ENCODE results near the gene UNCX.

The UNCX gene

DNA sequence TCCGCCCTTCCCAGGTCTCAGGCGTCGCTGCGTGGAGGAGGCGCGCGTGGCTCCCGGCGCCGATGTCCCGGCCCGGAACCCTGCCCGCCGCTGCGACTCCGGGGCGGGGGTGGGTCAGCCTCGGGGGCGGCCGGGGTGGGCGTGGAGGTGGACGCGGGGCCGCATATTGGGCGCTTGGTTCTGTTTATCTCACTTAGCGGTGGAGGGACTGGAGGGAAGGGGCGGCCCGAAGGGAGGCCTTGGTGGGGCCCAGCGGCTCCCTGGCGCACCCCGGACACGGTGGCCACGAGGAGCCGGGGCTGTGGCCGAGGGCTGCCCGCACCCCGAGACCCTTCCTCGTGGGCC lies 8.6 kb downstream of the UNCX start:
- no peaks in the 10 kb centered on the region for H3K36me3 ChIP-seq (ENCODE audit: low read length)
- no peak overlapping the region for H2AFZ ChIP-seq (ENCODE audit: low read depth, low read length, severe bottlenecking)
- H3K27me3 ChIP-seq (ENCODE audit: low read length), result no peaks in the 10 kb centered on the region; the same call in 1 of the 2 replicates
- H3K9me3 ChIP-seq (ENCODE audit: insufficient read depth, low read length), result no peaks in the 10 kb centered on the region
- H4K20me1 ChIP-seq (ENCODE audit: low read depth, low read length), result no peaks in the 10 kb centered on the region
- no peaks in the 10 kb centered on the region for H3K9me2 ChIP-seq (replicated peaks; ENCODE audit: insufficient read depth, low read length)
- H3K4me2 ChIP-seq (ENCODE audit: low read depth, low read length, poor library complexity, severe bottlenecking), result no peak overlapping the region
- H3K4me3 ChIP-seq (ENCODE audit: insufficient read depth, low read length, poor library complexity, severe bottlenecking), result no peak overlapping the region
- no peaks in the 10 kb centered on the region for H3F3A ChIP-seq (ENCODE audit: insufficient read depth)
- TF ChIP-seq, protein P1, sequence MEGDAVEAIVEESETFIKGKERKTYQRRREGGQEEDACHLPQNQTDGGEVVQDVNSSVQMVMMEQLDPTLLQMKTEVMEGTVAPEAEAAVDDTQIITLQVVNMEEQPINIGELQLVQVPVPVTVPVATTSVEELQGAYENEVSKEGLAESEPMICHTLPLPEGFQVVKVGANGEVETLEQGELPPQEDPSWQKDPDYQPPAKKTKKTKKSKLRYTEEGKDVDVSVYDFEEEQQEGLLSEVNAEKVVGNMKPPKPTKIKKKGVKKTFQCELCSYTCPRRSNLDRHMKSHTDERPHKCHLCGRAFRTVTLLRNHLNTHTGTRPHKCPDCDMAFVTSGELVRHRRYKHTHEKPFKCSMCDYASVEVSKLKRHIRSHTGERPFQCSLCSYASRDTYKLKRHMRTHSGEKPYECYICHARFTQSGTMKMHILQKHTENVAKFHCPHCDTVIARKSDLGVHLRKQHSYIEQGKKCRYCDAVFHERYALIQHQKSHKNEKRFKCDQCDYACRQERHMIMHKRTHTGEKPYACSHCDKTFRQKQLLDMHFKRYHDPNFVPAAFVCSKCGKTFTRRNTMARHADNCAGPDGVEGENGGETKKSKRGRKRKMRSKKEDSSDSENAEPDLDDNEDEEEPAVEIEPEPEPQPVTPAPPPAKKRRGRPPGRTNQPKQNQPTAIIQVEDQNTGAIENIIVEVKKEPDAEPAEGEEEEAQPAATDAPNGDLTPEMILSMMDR (IDR thresholded peaks at IDR 0.05; ENCODE audit: insufficient read depth, low read length, poor library complexity, severe bottlenecking), result no peak
- no peak for TF ChIP-seq EZH2phosphoT487 (conservative IDR thresholded peaks at IDR 0.05; ENCODE audit: low read length)
- no peak overlapping the region for H3K27ac ChIP-seq (ENCODE audit: low read depth, low read length)
- H3K79me2 ChIP-seq (ENCODE audit: insufficient read depth, low read length), result no peaks in the 10 kb centered on the region
- H3K9ac ChIP-seq (ENCODE audit: low read length), result no peak overlapping the region

DNA sequence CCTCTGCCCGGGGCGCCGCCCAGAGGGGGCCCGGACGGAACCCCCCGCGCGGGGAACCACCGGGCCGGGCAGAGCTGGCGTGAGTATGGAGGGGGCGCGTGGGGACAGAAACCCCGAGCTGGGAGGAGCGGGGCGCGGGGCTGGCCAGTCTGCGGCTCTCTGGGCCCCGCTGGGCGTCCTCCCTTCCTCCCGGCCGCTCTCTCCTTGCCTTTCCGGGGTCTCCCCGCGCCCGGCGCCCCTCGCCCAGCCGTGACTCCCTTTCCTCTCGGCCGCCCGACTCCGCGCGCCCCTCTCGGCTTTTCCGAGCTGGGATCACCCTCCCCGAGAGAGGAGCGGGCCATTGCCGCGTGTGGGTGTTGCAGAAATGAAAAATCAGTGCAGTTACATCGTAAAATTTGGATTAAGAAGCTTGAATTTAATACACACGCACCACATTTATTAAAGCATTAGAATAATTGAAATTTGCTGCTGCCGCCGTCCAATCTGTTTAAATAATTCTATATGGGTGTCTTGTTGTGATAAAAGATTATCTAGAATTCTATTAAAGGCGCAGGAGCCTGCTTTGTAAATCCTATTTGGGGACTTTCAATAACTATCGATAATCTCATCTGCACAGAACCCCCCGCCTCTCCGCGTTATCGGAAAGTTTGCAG lies 9.1 kb downstream of the UNCX start:
- TF ChIP-seq EZH2phosphoT487 (conservative IDR thresholded peaks at IDR 0.05; ENCODE audit: low read length), result no peak
- TF ChIP-seq, protein P1 (IDR thresholded peaks at IDR 0.05; ENCODE audit: insufficient read depth, low read length, poor library complexity, severe bottlenecking), result no peak
- no peaks in the 10 kb centered on the region for H3K36me3 ChIP-seq (ENCODE audit: low read length)
- no peak overlapping the region for H3K4me3 ChIP-seq (ENCODE audit: insufficient read depth, low read length, poor library complexity, severe bottlenecking)
- H3K9ac ChIP-seq (ENCODE audit: low read length), result no peak overlapping the region
- H3K9me2 ChIP-seq (replicated peaks; ENCODE audit: insufficient read depth, low read length), result no peaks in the 10 kb centered on the region
- H3F3A ChIP-seq (ENCODE audit: insufficient read depth), result no peaks in the 10 kb centered on the region
- H3K79me2 ChIP-seq (ENCODE audit: insufficient read depth, low read length), result no peaks in the 10 kb centered on the region
- no peak overlapping the region for H2AFZ ChIP-seq (ENCODE audit: low read depth, low read length, severe bottlenecking)
- H3K27ac ChIP-seq (ENCODE audit: low read depth, low read length), result no peak overlapping the region
- H4K20me1 ChIP-seq (ENCODE audit: low read depth, low read length), result no peaks in the 10 kb centered on the region
- no peaks in the 10 kb centered on the region; the same call in 1 of the 2 replicates for H3K27me3 ChIP-seq (ENCODE audit: low read length)
- H3K9me3 ChIP-seq (ENCODE audit: insufficient read depth, low read length), result no peaks in the 10 kb centered on the region
- no peak overlapping the region for H3K4me2 ChIP-seq (ENCODE audit: low read depth, low read length, poor library complexity, severe bottlenecking)

DNA sequence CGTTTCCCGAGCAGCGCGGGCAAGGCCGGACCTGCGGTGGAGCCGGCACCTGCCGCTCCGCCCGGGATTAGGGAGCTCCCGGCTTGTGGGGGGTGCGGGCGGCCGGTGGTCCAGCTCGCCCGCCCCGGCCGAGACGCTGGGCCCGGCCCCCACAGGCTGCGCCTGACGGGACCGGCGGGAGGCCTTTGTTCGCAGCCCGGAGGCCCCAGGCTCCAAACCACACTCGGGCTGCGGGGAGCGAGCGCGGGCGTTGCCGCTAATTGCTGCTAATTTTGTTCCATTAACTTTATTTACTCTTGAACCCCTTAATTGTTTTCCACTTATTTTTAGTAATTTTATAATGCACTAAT lies 9.6 kb downstream of the UNCX start:
- no peak overlapping the region for H3K4me3 ChIP-seq (ENCODE audit: insufficient read depth, low read length, poor library complexity, severe bottlenecking)
- TF ChIP-seq, protein P1 (IDR thresholded peaks at IDR 0.05; ENCODE audit: insufficient read depth, low read length, poor library complexity, severe bottlenecking), result no peak
- no peak for TF ChIP-seq EZH2phosphoT487 (conservative IDR thresholded peaks at IDR 0.05; ENCODE audit: low read length)

More for the DNA sequence above, 9.6 kb downstream of the UNCX start:
- Histone ChIP-seq H3K79me2 (ENCODE audit: insufficient read depth, low read length) (no peaks in the 10 kb centered on the region), H3K4me2 (ENCODE audit: low read depth, low read length, poor library complexity, severe bottlenecking) (no peak overlapping the region), H3K9ac (ENCODE audit: low read length) (no peak overlapping the region), H3K27me3 (ENCODE audit: low read length) (no peaks in the 10 kb centered on the region; the same call in 1 of the 2 replicates), H3K9me2 (replicated peaks; ENCODE audit: insufficient read depth, low read length) (no peaks in the 10 kb centered on the region), H3F3A (ENCODE audit: insufficient read depth) (no peaks in the 10 kb centered on the region), H4K20me1 (ENCODE audit: low read depth, low read length) (no peaks in the 10 kb centered on the region), H3K9me3 (ENCODE audit: insufficient read depth, low read length) (no peaks in the 10 kb centered on the region), H3K27ac (ENCODE audit: low read depth, low read length) (no peak overlapping the region), H3K36me3 (ENCODE audit: low read length) (no peaks in the 10 kb centered on the region), H2AFZ (ENCODE audit: low read depth, low read length, severe bottlenecking) (no peak overlapping the region)
